ENCODE results near the gene IL23R. TPM values are rescaled to one million over a fixed set of nuclear protein-coding genes. Genes with fewer than 3 reads are reported as not detected.

The IL23R gene
- total RNA-seq, 2 experiments from 2014 or later, result 0.08 to 0.14 TPM

DNA sequence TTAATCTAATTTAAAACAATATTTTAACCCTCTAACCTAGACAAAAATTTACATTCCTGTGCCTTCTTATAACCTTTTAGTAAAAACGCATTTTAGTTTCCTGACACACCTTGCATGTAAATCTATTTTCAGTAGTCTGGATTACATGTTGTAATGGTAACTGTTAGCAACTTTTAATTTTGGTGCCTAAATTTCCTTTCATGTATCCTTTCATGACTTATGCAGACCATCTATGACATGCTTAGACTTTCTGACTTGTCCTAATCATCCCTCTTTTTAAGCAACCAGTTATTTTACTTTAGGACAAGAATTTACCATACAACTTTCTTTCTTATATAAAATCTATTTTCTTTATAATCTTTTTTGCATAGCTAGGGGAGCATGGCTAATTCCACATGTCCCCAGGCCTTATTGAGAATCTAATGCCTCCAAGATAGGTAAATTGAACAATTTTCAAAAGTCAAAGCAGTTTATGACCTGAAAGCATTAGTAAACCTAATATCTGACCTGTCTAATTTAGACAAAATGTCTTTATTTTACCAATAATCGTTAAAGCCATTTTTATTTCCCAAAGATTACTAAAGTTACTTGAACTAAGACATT lies 83.9 kb downstream of the IL23R start:
- Mint-ChIP-seq H3K4me1 (ENCODE audit: low read depth) (no peaks in the 10 kb centered on the region), H3K27ac (no peak overlapping the region), H3K27me3 (no peaks in the 10 kb centered on the region), H3K4me3 (no peak overlapping the region), H3K36me3 (ENCODE audit: low read depth) (peaks cover 8% of the 10 kb centered on the region), H3K9me3 (peaks cover 5% of the 10 kb centered on the region)
- Histone ChIP-seq H3K4me1 (ENCODE audit: insufficient read depth, low read length) (no peaks in the 10 kb centered on the region), H3K4me3 (ENCODE audit: low read length) (no peak overlapping the region), H3K36me3 (ENCODE audit: insufficient read depth, low read length) (no peaks in the 10 kb centered on the region), H3K27ac (ENCODE audit: low read depth in 1 of 2, low read length in 2 of 2) (no peak overlapping the region), H3K9me3 (ENCODE audit: control insufficient read depth in 1 of 2, insufficient read depth in 1 of 2, low read length in 2 of 2) (no peaks in the 10 kb centered on the region), H3K27me3 (ENCODE audit: control insufficient read depth in 1 of 2, insufficient read depth in 2 of 2, low read length in 2 of 2) (no peaks in the 10 kb centered on the region)
- intact Hi-C loops (cut with DNase I, micrococcal nuclease), result no loop called here
- CTCF ChIA-PET, result no interaction called here
- TF ChIP-seq, protein P1, sequence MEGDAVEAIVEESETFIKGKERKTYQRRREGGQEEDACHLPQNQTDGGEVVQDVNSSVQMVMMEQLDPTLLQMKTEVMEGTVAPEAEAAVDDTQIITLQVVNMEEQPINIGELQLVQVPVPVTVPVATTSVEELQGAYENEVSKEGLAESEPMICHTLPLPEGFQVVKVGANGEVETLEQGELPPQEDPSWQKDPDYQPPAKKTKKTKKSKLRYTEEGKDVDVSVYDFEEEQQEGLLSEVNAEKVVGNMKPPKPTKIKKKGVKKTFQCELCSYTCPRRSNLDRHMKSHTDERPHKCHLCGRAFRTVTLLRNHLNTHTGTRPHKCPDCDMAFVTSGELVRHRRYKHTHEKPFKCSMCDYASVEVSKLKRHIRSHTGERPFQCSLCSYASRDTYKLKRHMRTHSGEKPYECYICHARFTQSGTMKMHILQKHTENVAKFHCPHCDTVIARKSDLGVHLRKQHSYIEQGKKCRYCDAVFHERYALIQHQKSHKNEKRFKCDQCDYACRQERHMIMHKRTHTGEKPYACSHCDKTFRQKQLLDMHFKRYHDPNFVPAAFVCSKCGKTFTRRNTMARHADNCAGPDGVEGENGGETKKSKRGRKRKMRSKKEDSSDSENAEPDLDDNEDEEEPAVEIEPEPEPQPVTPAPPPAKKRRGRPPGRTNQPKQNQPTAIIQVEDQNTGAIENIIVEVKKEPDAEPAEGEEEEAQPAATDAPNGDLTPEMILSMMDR (IDR thresholded peaks at IDR 0.05), result no peak
- DNase-seq (no peak), ATAC-seq (ENCODE audit: poor library complexity) (no peak)
- POLR2A ChIA-PET, result no interaction called here

DNA sequence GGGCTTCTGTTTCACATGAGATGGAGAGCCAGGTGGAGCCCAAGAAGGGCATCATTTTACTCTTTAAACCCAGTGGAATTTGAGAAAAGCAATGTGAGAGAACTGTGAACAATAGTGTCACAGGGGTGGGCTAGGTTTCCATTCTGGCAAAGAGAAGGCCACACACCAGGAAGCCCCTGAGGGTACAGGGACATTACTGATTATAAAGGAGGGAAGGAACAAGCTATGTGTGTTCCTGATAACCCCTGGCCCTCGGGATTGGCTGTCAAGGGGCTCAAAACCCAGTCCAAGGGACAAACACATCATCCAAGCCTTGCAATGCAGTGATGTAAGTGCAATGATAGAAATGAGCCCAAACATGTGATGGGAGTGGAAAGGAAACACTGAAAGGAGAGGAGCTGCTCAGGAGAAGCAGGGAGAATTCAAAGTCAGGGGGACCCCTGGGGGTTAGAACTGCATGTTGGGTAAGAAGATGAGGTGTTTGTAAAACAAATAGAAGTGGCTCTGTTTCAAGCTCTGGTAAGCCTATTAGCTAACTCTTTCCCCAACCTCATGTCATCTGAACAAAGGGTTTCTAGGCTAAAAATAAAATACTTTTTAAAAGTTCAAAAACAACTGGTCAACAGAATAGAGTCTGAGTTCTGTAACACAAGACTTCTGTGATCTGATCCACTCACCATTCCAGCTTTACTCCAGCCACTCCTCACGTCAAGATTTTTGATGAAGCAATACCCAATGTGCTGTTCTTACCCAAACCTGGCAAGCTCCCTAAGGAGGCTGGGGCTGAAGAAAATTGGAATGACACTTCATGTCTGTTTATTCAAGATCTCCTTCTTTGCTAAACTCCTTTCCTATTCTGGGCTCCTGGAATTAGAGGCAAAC lies 90.3 kb downstream of the IL23R start:
- H3K27ac ChIP-seq (ENCODE audit: low read depth in 1 of 2, low read length in 2 of 2), result no peak overlapping the region
- DNase-seq, result no peak
- intact Hi-C loops (cut with DNase I, micrococcal nuclease), result no loop called here
- no peak overlapping the region for H3K27ac Mint-ChIP-seq
- TF ChIP-seq, protein P1 (IDR thresholded peaks at IDR 0.05), result no peak
- H3K4me1 ChIP-seq (ENCODE audit: insufficient read depth, low read length), result peaks cover 4% of the 10 kb centered on the region
- no peak overlapping the region for H3K4me3 Mint-ChIP-seq
- no peaks in the 10 kb centered on the region for H3K27me3 ChIP-seq (ENCODE audit: control insufficient read depth in 1 of 2, insufficient read depth in 2 of 2, low read length in 2 of 2)
- H3K36me3 ChIP-seq (ENCODE audit: insufficient read depth, low read length), result no peaks in the 10 kb centered on the region
- ChIA-PET CTCF (no interaction called here), POLR2A (no interaction called here)
- peaks cover 8% of the 10 kb centered on the region for H3K36me3 Mint-ChIP-seq (ENCODE audit: low read depth)
- ATAC-seq (ENCODE audit: poor library complexity), result no peak
- H3K9me3 ChIP-seq (ENCODE audit: control insufficient read depth in 1 of 2, insufficient read depth in 1 of 2, low read length in 2 of 2), result no peaks in the 10 kb centered on the region
- no peaks in the 10 kb centered on the region for H3K27me3 Mint-ChIP-seq
- no peaks in the 10 kb centered on the region for H3K9me3 Mint-ChIP-seq
- no peak overlapping the region for H3K4me3 ChIP-seq (ENCODE audit: low read length)
- peaks cover 3% of the 10 kb centered on the region for H3K4me1 Mint-ChIP-seq (ENCODE audit: low read depth)

DNA sequence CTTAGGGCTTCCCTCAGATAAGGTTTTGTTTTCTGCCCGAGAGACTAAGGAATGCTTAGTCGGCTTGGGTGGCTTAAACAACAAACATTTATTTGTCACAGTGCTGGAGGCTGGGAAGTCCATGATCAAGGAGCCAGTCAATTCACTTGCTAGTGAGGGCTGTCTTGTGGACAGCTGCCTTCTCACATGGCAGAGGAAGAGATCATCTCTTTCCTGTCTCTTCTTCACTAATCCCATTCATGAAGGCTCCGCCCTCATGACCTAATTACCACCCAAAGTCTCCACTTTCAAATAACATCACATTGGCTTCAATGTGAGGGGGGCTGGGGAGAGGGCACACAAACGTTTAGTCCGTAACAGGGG lies 90.9 kb downstream of the IL23R start:
- ATAC-seq (ENCODE audit: poor library complexity), result no peak
- H3K36me3 Mint-ChIP-seq (ENCODE audit: low read depth), result peaks cover 7% of the 10 kb centered on the region
- H3K27ac ChIP-seq (ENCODE audit: low read depth in 1 of 2, low read length in 2 of 2), result no peak overlapping the region
- no peaks in the 10 kb centered on the region for H3K9me3 ChIP-seq (ENCODE audit: control insufficient read depth in 1 of 2, insufficient read depth in 1 of 2, low read length in 2 of 2)
- no peak overlapping the region for H3K4me3 ChIP-seq (ENCODE audit: low read length)
- no peak for DNase-seq
- H3K4me1 Mint-ChIP-seq (ENCODE audit: low read depth), result peaks cover 9% of the 10 kb centered on the region
- CTCF ChIA-PET, result no interaction called here
- no peaks in the 10 kb centered on the region for H3K9me3 Mint-ChIP-seq
- H3K4me3 Mint-ChIP-seq, result no peak overlapping the region
- peaks cover 10% of the 10 kb centered on the region for H3K4me1 ChIP-seq (ENCODE audit: insufficient read depth, low read length)
- no peaks in the 10 kb centered on the region for H3K36me3 ChIP-seq (ENCODE audit: insufficient read depth, low read length)
- TF ChIP-seq, protein P1 (IDR thresholded peaks at IDR 0.05), result no peak
- POLR2A ChIA-PET, result no interaction called here
- no peaks in the 10 kb centered on the region for H3K27me3 ChIP-seq (ENCODE audit: control insufficient read depth in 1 of 2, insufficient read depth in 2 of 2, low read length in 2 of 2)
- H3K27me3 Mint-ChIP-seq, result no peaks in the 10 kb centered on the region
- intact Hi-C loops (cut with DNase I, micrococcal nuclease), result no loop called here
- H3K27ac Mint-ChIP-seq, result no peak overlapping the region
